Upper lobe of left lung (tissue), 6 donors: ENCODE measurements around the gene PABPN1. TPM values are rescaled to one million over a fixed set of nuclear protein-coding genes. Genes with fewer than 3 reads are reported as not detected.

Source experiments
- ATAC-seq, 2 donors: fragments of 200-7000 bp; cut with Tn5 transposase; one replicate each; pipeline ENCODE4 v1.9.1; 2022; ENCODE audit warnings: mild to moderate bottlenecking in 2 of 2, moderate library complexity in 2 of 2; ENCODE audit not compliant: low FRiP score in 2 of 2
- DNase-seq, 2 donors: peaks; one replicate each; pipeline ENCODE4 v3.0.0-alpha.2; 2019 to 2020
- H3K27ac ChIP-seq, 4 donors: fragments of 200-600 bp; sonication (generic); one replicate each; pipeline ENCODE4 v1.5.1; 2016 to 2019
- H3K27me3 ChIP-seq, 4 donors: fragments of 200-600 bp; sonication (generic); one replicate each; pipeline ENCODE4 v1.5.1; 2017 to 2019
- H3K36me3 ChIP-seq, 4 donors: fragments of 200-600 bp; sonication (generic); one replicate each; pipeline ENCODE4 v1.5.1; 2016 to 2019
- H3K4me1 ChIP-seq, 4 donors: fragments of 200-600 bp; sonication (generic); one replicate each; pipeline ENCODE4 v1.5.1; 2018 to 2019
- H3K4me3 ChIP-seq, 4 donors: fragments of 200-600 bp; sonication (generic); one replicate each; pipeline ENCODE4 v1.5.1; 2017 to 2019; ENCODE audit warnings: mild to moderate bottlenecking in 2 of 4, moderate library complexity in 1 of 4
- H3K9me3 ChIP-seq, 4 donors: fragments of 200-600 bp; sonication (generic); one replicate each; pipeline ENCODE4 v1.5.1; 2018 to 2019
- CTCF ChIP-seq, 6 experiments: fragments of 450-650 bp in 4 of 6; fragments of 200-600 bp in 2 of 6; sonication (generic) in 2 of 6; IDR thresholded peaks; one replicate each; pipeline ENCODE4 v1.5.1; 2016 to 2019; ENCODE audit warnings: antibody characterized with exemption in 6 of 6
- EP300 ChIP-seq, 4 donors: sonication (generic); formaldehyde crosslinking; IDR thresholded peaks; one replicate each; pipeline ENCODE4 v1.5.1; 2017; ENCODE audit warnings: antibody characterized with exemption in 4 of 4, control low read depth in 2 of 4
- POLR2A ChIP-seq, 4 donors: fragments of 450-650 bp; IDR thresholded peaks; one replicate each; pipeline ENCODE4 v1.5.1; 2016 to 2017; ENCODE audit warnings: antibody characterized with exemption in 4 of 4, mild to moderate bottlenecking in 2 of 4
- POLR2AphosphoS5 ChIP-seq, 2 donors: sonication (generic); formaldehyde crosslinking; IDR thresholded peaks; one replicate each; pipeline ENCODE4 v1.5.1; 2017; ENCODE audit warnings: antibody characterized with exemption in 2 of 2
- WGBS, 2 donors: methylation state at CpG; one replicate each; pipeline ENCODE4 v1.1.5; 2017 to 2018; 5-methylcytosine and 5-hydroxymethylcytosine counted together
- total RNA-seq, 6 donors: library from RNA; depleted of rRNA in 4 of 6; stranded (reverse); fragments of >200 nt in 4 of 6; gene quantifications; one replicate each; pipeline versions ENCODE4 v1.1.0 to v1.2.1, GENCODE V29; 2016 to 2021
- donor health status: DM: no; HTN: no; CAD: no; lungs with moderate emphysema.
- donor health status: DM: no; HTN: yes; CAD: no; lungs with severe emphysema.

The PABPN1 gene
- total RNA-seq, 6 donors from 2014 or later = 47.6 to 325 (median 85.7) TPM

GRCh38 chr14:23358042-23358441 is 36.8 kb downstream of the PABPN1 start:
- H3K36me3 ChIP-seq = peaks cover 0 to 5% (median 0%) of the 10 kb centered on the region in 4 donors
- H3K9me3 ChIP-seq = no peaks in the 10 kb centered on the region
- H3K27me3 ChIP-seq = no peaks in the 10 kb centered on the region
- ATAC-seq (no peak), DNase-seq (no peak)
- TF ChIP-seq EP300 (IDR thresholded peaks at IDR 0.05) (no peak), POLR2AphosphoS5 (IDR thresholded peaks at IDR 0.05) (no peak), CTCF (IDR thresholded peaks at IDR 0.05) (no peak), POLR2A (IDR thresholded peaks at IDR 0.05) (no peak)
- H3K4me1 ChIP-seq = peaks cover 0 to 5% (median 1%) of the 10 kb centered on the region in 4 donors
- 78 to 80% methylated on average over 3 of the region's 3 CpGs for WGBS, 2 donors
- H3K4me3 ChIP-seq = no peak overlapping the region
- H3K27ac ChIP-seq = no peak overlapping the region

- Histone ChIP-seq H3K36me3 (peaks cover 0 to 5% (median 0%) of the 10 kb centered on the region in 4 donors), H3K27me3 (no peaks in the 10 kb centered on the region), H3K9me3 (no peaks in the 10 kb centered on the region), H3K4me1 (peaks cover 0 to 3% (median 0%) of the 10 kb centered on the region in 4 donors), H3K4me3 (no peak overlapping the region), H3K27ac (no peak overlapping the region)
- no peak for TF ChIP-seq EP300 (IDR thresholded peaks at IDR 0.05)
- no peak for TF ChIP-seq CTCF (IDR thresholded peaks at IDR 0.05)
- no peak for TF ChIP-seq POLR2A (IDR thresholded peaks at IDR 0.05)
- no peak for TF ChIP-seq POLR2AphosphoS5 (IDR thresholded peaks at IDR 0.05)
- DNase-seq (peak in 1 of 2 donors; percentile 66), ATAC-seq (peak in 1 of 2 donors; percentile 3)
- 87 to 88% methylated on average over 9 to 12 of the region's 12 CpGs for WGBS, 2 donors
These were observed 37.4 kb downstream of the PABPN1 start for GRCh38 chr14:23358553-23359166.

- TF ChIP-seq CTCF (IDR thresholded peaks at IDR 0.05) (no peak), POLR2AphosphoS5 (IDR thresholded peaks at IDR 0.05) (no peak), EP300 (IDR thresholded peaks at IDR 0.05) (no peak), POLR2A (IDR thresholded peaks at IDR 0.05) (no peak)
- ATAC-seq (peak in 1 of 2 donors; percentile 7), DNase-seq (no peak)
- Histone ChIP-seq H3K27ac (no peak overlapping the region), H3K27me3 (no peaks in the 10 kb centered on the region), H3K4me1 (peaks cover 2 to 6% (median 3%) of the 10 kb centered on the region in 4 donors), H3K4me3 (no peak overlapping the region), H3K9me3 (no peaks in the 10 kb centered on the region), H3K36me3 (peaks cover 0 to 5% (median 0%) of the 10 kb centered on the region in 4 donors)
- 75 to 89% methylated on average over 4 to 11 of the region's 11 CpGs for WGBS, 2 donors
These were observed 37.9 kb downstream of the PABPN1 start for GRCh38 chr14:23359167-23359626.

GRCh38 chr14:23359722-23360447 is 38.6 kb downstream of the PABPN1 start:
- no peaks in the 10 kb centered on the region for H3K9me3 ChIP-seq
- DNase-seq (peak in 1 of 2 donors; percentile 46), ATAC-seq (no peak)
- H3K36me3 ChIP-seq = peaks cover 0 to 5% (median 0%) of the 10 kb centered on the region in 4 donors
- H3K27me3 ChIP-seq = peaks cover 0 to under 1% (median under 1%) of the 10 kb centered on the region in 4 donors
- H3K4me3 ChIP-seq = no peak overlapping the region
- no peak overlapping the region for H3K27ac ChIP-seq
- WGBS, 2 donors = 83 to 89% methylated on average over 17 to 21 of the region's 22 CpGs
- H3K4me1 ChIP-seq = peaks cover 2 to 9% (median 5%) of the 10 kb centered on the region in 4 donors
- TF ChIP-seq CTCF (IDR thresholded peaks at IDR 0.05) = no peak
- no peak for TF ChIP-seq POLR2AphosphoS5 (IDR thresholded peaks at IDR 0.05)
- TF ChIP-seq POLR2A (IDR thresholded peaks at IDR 0.05) = no peak
- TF ChIP-seq EP300 (IDR thresholded peaks at IDR 0.05) = no peak
